ENCODE results near the gene CMTM6.

Gene CMTM6

DNA sequence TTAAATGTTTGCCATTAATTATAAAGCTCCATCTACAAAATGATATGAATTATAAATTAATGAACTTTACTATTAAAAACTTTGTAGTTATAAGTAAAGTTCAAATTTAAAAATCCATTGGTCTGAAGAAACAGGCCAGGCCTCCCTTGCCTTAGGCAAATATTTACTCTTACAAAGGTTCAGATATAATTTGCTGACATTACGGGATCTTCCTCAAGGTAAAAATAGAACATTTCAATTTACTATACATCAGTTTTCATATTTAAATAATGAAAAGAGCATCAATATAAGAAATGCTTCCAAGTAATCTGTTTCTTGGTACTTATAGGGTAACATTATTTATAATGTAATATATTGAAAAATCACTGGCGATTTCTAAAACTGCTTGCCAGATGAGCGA, 3.7 kb downstream of the CMTM6 start:
- Histone ChIP-seq H3K27ac (ENCODE audit: low read depth, low read length, poor library complexity, severe bottlenecking) (no peak overlapping the region), H3K27me3 (ENCODE audit: insufficient read depth, low read length) (no peaks in the 10 kb centered on the region), H3K9me3 (ENCODE audit: low read length) (no peaks in the 10 kb centered on the region), H2AFZ (ENCODE audit: low read length) (no peak overlapping the region), H3K9me2 (ENCODE audit: low read depth, low read length) (no peaks in the 10 kb centered on the region), H3K4me3 (ENCODE audit: low read depth, low read length, poor library complexity, severe bottlenecking) (no peak overlapping the region), H3F3A (ENCODE audit: insufficient read depth, low read length) (no peaks in the 10 kb centered on the region), H4K20me1 (ENCODE audit: insufficient read depth, low read length) (0 out of 2 replicates have a peak, but pooled peaks cover 4% of the 10 kb centered on the region), H3K4me2 (ENCODE audit: low read length) (no peak overlapping the region), H3K79me2 (ENCODE audit: insufficient read depth, low read length) (peaks cover 22% of the 10 kb centered on the region), H3K9ac (ENCODE audit: low read length) (no peak overlapping the region), H3K36me3 (ENCODE audit: insufficient read depth, low read length) (no peaks in the 10 kb centered on the region), H3K4me1 (ENCODE audit: insufficient read depth, low read length, severe bottlenecking) (peaks cover 56% of the 10 kb centered on the region)
- TF ChIP-seq, protein P1, sequence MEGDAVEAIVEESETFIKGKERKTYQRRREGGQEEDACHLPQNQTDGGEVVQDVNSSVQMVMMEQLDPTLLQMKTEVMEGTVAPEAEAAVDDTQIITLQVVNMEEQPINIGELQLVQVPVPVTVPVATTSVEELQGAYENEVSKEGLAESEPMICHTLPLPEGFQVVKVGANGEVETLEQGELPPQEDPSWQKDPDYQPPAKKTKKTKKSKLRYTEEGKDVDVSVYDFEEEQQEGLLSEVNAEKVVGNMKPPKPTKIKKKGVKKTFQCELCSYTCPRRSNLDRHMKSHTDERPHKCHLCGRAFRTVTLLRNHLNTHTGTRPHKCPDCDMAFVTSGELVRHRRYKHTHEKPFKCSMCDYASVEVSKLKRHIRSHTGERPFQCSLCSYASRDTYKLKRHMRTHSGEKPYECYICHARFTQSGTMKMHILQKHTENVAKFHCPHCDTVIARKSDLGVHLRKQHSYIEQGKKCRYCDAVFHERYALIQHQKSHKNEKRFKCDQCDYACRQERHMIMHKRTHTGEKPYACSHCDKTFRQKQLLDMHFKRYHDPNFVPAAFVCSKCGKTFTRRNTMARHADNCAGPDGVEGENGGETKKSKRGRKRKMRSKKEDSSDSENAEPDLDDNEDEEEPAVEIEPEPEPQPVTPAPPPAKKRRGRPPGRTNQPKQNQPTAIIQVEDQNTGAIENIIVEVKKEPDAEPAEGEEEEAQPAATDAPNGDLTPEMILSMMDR (IDR thresholded peaks at IDR 0.05; ENCODE audit: low read length): no peak
- no peak for TF ChIP-seq EZH2 (IDR thresholded peaks at IDR 0.05; ENCODE audit: borderline replicate concordance, low read length)

DNA sequence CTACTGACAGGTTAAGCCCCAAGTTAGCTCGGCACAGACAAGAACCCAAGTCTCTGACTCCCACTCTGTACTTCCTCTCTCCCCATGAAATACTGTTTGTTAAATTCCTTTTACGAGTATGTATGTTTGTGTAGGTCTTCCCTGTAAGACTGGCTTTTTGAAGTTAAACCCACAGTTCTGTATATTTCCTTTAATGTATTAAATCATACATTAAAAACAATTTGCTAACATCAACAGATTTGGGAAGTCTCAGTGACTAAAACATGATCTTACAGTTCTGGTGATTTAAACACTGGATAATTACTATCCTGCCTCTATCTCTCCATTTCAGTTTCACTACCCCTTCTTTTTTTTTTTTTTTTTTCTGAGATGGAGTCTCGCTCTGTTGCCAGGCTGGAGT, 4.4 kb downstream of the CMTM6 start:
- Histone ChIP-seq H3K27me3 (ENCODE audit: insufficient read depth, low read length) (no peaks in the 10 kb centered on the region), H3K4me1 (ENCODE audit: insufficient read depth, low read length, severe bottlenecking) (peaks cover 54% of the 10 kb centered on the region), H4K20me1 (ENCODE audit: insufficient read depth, low read length) (0 out of 2 replicates have a peak, but pooled peaks cover 4% of the 10 kb centered on the region), H3K9ac (ENCODE audit: low read length) (no peak overlapping the region), H3K4me2 (ENCODE audit: low read length) (peak overlapping the region; percentile 0; the same call in 1 of the 2 replicates), H3K9me2 (ENCODE audit: low read depth, low read length) (no peaks in the 10 kb centered on the region), H3K27ac (ENCODE audit: low read depth, low read length, poor library complexity, severe bottlenecking) (no peak overlapping the region), H3K9me3 (ENCODE audit: low read length) (no peaks in the 10 kb centered on the region), H3K79me2 (ENCODE audit: insufficient read depth, low read length) (peaks cover 22% of the 10 kb centered on the region), H3K4me3 (ENCODE audit: low read depth, low read length, poor library complexity, severe bottlenecking) (no peak overlapping the region), H3K36me3 (ENCODE audit: insufficient read depth, low read length) (no peaks in the 10 kb centered on the region), H2AFZ (ENCODE audit: low read length) (no peak overlapping the region), H3F3A (ENCODE audit: insufficient read depth, low read length) (no peaks in the 10 kb centered on the region)
- TF ChIP-seq EZH2 (IDR thresholded peaks at IDR 0.05; ENCODE audit: borderline replicate concordance, low read length): no peak
- TF ChIP-seq, protein P1 (IDR thresholded peaks at IDR 0.05; ENCODE audit: low read length): no peak

DNA sequence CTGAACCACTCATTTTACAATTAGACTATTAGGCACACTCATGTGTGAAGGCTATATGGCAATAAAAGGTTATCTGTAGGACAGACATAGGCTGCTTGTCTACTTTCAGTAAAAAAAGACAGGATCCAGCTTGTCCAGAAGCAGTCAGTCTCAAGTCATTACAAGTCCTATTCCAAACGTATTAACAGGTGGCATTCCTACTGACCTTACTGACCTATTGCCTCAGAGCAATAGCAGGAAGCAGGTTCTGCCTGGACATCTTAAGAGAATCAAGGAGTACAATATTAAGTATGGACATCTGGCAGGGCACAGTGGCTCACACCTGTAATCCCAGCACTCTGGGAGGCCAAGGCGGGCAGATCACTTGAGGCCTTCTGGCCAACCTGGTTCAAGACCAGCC, 7.0 kb downstream of the CMTM6 start:
- Histone ChIP-seq H3K9me3 (ENCODE audit: low read length) (no peaks in the 10 kb centered on the region), H3K27me3 (ENCODE audit: insufficient read depth, low read length) (no peaks in the 10 kb centered on the region), H3K4me3 (ENCODE audit: low read depth, low read length, poor library complexity, severe bottlenecking) (no peak overlapping the region), H3K4me2 (ENCODE audit: low read length) (no peak overlapping the region), H3F3A (ENCODE audit: insufficient read depth, low read length) (no peaks in the 10 kb centered on the region), H3K36me3 (ENCODE audit: insufficient read depth, low read length) (peaks cover 8% of the 10 kb centered on the region; the same call in 1 of the 2 replicates), H3K9me2 (ENCODE audit: low read depth, low read length) (no peaks in the 10 kb centered on the region), H3K9ac (ENCODE audit: low read length) (no peak overlapping the region), H2AFZ (ENCODE audit: low read length) (no peak overlapping the region), H4K20me1 (ENCODE audit: insufficient read depth, low read length) (no peaks in the 10 kb centered on the region), H3K27ac (ENCODE audit: low read depth, low read length, poor library complexity, severe bottlenecking) (no peak overlapping the region), H3K79me2 (ENCODE audit: insufficient read depth, low read length) (peaks cover 14% of the 10 kb centered on the region; the same call in 1 of the 2 replicates), H3K4me1 (ENCODE audit: insufficient read depth, low read length, severe bottlenecking) (peaks cover 35% of the 10 kb centered on the region)
- no peak for TF ChIP-seq EZH2 (IDR thresholded peaks at IDR 0.05; ENCODE audit: borderline replicate concordance, low read length)
- TF ChIP-seq, protein P1 (IDR thresholded peaks at IDR 0.05; ENCODE audit: low read length): no peak
